Measurements from ENCODE around the gene THG1L.

GRCh38 chr5:157710882-157711281 lies 20.3 kb upstream of the THG1L start:
- TF ChIP-seq, protein P1, sequence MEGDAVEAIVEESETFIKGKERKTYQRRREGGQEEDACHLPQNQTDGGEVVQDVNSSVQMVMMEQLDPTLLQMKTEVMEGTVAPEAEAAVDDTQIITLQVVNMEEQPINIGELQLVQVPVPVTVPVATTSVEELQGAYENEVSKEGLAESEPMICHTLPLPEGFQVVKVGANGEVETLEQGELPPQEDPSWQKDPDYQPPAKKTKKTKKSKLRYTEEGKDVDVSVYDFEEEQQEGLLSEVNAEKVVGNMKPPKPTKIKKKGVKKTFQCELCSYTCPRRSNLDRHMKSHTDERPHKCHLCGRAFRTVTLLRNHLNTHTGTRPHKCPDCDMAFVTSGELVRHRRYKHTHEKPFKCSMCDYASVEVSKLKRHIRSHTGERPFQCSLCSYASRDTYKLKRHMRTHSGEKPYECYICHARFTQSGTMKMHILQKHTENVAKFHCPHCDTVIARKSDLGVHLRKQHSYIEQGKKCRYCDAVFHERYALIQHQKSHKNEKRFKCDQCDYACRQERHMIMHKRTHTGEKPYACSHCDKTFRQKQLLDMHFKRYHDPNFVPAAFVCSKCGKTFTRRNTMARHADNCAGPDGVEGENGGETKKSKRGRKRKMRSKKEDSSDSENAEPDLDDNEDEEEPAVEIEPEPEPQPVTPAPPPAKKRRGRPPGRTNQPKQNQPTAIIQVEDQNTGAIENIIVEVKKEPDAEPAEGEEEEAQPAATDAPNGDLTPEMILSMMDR (IDR thresholded peaks at IDR 0.05 in 8 of 11, conservative IDR thresholded peaks at IDR 0.05 in 3 of 11), result no peak
- TF ChIP-seq POLR2AphosphoS5 (IDR thresholded peaks at IDR 0.05), result no peak
